GM12873 (cell line): ENCODE data around the gene GLB1L2.
A peak's percentile ranks its signal among the peaks of the same experiment; 100 is the strongest.

ENCODE experiments used
- TF ChIP-seq, protein P1 (sequence below): IDR thresholded peaks from 2 replicates; pipeline ENCODE4 v1.5.1; 2012; ENCODE audit warnings: low read depth, mild to moderate bottlenecking, moderate library complexity, low read length, control low read depth; ENCODE audit not compliant: insufficient read depth; ENCODE audit errors: missing control alignments

The GLB1L2 gene

DNA sequence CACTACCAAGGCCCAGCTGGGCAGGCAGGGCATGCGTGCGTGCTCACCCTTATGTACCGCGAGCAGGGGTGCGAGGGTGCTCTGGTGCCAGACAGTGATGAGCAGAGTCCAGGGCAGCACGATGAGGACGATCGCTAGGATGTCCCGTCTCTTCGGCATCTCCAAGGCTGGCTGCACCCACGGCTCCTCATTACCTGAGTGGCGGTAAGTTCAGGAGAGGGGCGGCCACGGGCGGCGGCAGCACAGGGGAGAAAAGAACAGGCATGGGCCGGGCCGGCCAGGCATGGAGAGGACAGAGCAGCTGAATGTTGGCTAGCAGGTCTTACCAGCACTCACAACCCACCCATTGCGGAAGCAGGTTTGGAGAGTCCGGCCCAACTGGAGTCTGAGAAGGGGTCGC is 55.7 kb downstream of the GLB1L2 start:
- TF ChIP-seq, protein P1, sequence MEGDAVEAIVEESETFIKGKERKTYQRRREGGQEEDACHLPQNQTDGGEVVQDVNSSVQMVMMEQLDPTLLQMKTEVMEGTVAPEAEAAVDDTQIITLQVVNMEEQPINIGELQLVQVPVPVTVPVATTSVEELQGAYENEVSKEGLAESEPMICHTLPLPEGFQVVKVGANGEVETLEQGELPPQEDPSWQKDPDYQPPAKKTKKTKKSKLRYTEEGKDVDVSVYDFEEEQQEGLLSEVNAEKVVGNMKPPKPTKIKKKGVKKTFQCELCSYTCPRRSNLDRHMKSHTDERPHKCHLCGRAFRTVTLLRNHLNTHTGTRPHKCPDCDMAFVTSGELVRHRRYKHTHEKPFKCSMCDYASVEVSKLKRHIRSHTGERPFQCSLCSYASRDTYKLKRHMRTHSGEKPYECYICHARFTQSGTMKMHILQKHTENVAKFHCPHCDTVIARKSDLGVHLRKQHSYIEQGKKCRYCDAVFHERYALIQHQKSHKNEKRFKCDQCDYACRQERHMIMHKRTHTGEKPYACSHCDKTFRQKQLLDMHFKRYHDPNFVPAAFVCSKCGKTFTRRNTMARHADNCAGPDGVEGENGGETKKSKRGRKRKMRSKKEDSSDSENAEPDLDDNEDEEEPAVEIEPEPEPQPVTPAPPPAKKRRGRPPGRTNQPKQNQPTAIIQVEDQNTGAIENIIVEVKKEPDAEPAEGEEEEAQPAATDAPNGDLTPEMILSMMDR, result no peak

DNA sequence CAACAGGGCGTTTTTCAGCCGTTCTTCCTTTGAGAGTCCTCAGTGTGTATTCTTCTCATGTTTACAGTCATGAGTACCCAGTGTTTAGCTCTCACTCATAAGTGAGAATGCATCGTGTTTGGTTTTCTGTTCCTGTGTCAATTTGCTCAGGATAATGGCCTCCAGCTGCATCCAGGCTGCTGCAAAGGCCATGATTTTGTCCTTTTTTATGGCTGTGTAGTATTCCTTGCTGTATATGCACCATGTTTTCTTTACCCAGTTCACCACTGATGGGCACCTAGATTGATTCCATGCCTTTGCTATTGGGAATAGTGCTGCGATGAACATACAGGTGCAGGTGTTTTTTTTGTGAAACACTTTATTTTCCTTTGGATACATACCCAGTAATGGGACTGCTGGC is 56.8 kb downstream of the GLB1L2 start:
- TF ChIP-seq, protein P1, result no peak

DNA sequence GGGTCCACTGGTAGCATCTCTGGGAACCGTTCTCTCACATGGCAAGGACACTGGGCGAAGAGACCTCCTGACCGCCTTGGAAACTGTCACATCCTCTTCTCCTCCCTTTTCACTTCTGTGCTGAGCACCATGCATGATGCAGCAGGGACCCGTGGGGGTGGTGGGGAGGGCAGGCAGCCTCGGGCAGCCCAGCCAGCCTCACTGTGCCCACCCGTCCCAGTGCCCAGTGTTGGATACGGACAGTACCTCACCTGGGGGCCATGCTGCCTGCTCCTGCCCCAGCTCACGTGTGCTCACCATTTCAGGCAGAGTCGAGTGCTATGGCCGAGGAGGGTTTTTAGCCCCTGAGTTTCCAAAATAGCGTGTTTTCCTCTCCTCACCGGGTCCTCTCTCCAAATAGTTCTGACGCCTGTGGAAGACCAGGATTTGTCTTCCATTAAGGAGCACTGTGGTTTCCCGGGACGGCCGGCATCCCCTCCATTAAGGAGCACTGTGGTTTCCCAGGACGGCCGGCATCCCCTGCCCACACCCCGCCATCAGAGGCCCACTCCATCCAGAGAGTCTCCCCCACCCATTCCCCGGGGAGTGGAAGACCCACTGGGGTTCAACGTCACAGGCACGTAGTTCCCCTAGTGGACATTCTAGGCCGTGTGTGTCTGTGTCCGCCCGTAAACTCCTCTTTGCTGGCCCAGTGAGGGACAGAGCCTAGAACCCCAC is 57.8 kb downstream of the GLB1L2 start:
- TF ChIP-seq, protein P1, result no peak

DNA sequence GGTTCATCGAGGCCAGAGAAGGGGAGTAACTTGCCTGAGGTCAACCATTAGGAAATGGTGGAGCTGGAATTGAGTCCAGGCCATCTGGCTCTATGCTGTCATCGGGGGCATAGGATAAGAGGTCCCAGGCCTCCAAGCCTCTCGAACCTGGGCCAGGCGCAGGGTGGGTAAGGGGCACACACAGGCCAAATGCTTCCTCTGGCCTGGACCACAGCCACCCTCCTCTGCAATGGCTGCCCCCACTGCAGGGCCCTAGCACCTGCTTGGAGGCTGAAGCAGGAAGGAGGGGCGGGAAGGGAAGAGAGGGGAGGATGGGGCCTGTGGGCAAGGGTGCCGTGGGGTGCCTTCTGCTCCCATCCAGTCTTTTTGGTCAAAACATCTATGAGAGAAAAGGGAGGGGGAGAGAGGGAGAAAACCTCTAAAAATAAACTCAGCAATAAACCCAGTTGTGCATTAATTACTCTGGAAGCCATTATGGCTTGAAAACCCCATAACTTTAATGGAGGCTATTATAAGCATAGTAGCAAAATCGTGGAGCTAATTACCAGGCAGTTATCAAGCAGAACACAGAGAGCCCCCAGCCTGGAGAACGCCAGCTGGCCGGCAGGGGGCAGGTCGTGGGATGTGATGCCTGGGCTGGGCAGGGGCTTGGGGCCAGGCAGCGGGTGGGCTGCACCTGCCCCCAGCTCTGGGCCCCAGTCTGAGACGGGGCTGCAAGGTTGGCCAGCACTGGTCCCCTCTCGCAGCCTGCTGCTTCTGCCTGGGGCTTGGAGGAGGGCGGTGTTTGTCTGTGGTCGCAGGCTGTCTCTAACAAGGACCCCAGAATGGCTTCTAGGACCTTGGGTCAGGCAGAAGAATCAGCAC is 59.1 kb downstream of the GLB1L2 start:
- TF ChIP-seq, protein P1, result peak; percentile 9

DNA sequence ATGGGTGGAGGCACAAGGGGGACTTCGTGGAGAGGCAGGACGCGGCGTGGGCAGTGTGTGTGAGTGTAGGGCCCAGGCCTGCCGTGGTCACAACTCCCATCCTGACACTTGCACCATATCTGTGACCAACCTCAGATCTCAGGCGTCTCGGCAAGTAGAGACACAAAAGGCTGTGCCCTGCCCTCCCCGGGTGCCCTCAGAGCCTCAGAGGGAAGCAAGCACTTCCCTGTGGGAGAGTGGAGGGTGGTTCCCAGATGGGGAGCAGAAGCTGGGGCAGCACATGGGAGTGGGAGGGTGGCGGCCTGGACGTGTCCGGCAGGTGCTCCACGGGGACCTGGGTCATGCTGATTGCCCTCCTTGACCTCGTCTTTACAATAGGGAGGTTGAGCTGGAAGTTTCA is 59.9 kb downstream of the GLB1L2 start:
- TF ChIP-seq, protein P1, result no peak

- TF ChIP-seq, protein P1, result no peak
Observed at GRCh38 chr11:134392953-134393615, 61.3 kb downstream of the GLB1L2 start.

DNA sequence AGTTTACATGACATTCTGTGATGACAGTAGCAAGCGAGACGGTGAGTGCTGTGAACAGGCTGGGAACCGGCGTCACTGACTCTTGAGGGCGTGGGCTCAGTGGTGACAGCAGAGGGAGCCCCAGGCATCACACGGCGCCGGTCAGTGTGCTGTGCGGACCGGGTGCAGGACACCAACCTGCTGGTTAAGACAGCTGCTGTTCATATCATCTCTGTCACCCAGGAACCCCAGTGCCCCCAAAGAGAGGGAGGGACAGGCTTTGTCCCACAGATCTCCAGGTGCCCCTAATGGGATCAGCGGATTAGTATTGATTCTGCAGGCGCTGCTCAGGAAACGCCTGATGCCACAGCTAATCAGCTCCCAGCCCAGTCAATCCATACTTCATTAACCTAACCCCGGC is 61.9 kb downstream of the GLB1L2 start:
- TF ChIP-seq, protein P1, result no peak
